Bone marrow (tissue), 2 donors: ENCODE results near the gene CREB3L2.
"Not testable (repeated sequence)": the region's sequence is repeated elsewhere in the genome, so short reads cannot be mapped to it uniquely, and the experiment has no call there.

Source experiments
- DNase-seq, 2 donors: peaks; one replicate each; lab custom pipeline; 2025; lab: John Stamatoyannopoulos, UW

The CREB3L2 gene

GRCh38 chr7:137931823-137932222 is 70.1 kb downstream of the CREB3L2 start:
- no peak for DNase-seq

- no peak for DNase-seq
These were observed 71.3 kb downstream of the CREB3L2 start for GRCh38 chr7:137930581-137930980.

- no peak for DNase-seq
These were observed 73.3 kb downstream of the CREB3L2 start for GRCh38 chr7:137928626-137929025.

- no peak for DNase-seq
These were observed 74.5 kb downstream of the CREB3L2 start for GRCh38 chr7:137927386-137927785.

GRCh38 chr7:137926206-137926605 is 75.7 kb downstream of the CREB3L2 start:
- DNase-seq: not testable (repeated sequence)

- no peak for DNase-seq
These were observed 76.1 kb downstream of the CREB3L2 start for GRCh38 chr7:137925754-137926153.

GRCh38 chr7:137925091-137925490 is 76.8 kb downstream of the CREB3L2 start:
- DNase-seq: no peak

GRCh38 chr7:137923380-137923779 is 78.5 kb downstream of the CREB3L2 start:
- no peak for DNase-seq

- no peak for DNase-seq
These were observed 81.1 kb downstream of the CREB3L2 start for GRCh38 chr7:137920637-137921399.

- DNase-seq: no peak
These were observed 81.9 kb downstream of the CREB3L2 start for GRCh38 chr7:137919987-137920386.

GRCh38 chr7:137916980-137917645 is 84.8 kb downstream of the CREB3L2 start:
- DNase-seq: no peak

GRCh38 chr7:137916564-137916963 is 85.3 kb downstream of the CREB3L2 start:
- DNase-seq: no peak

- DNase-seq: no peak
These were observed 86.6 kb downstream of the CREB3L2 start for GRCh38 chr7:137915266-137915665.

GRCh38 chr7:137913985-137914384 is 87.9 kb downstream of the CREB3L2 start:
- DNase-seq: no peak

- DNase-seq: no peak
These were observed 92.8 kb downstream of the CREB3L2 start for GRCh38 chr7:137909042-137909441.

GRCh38 chr7:137908106-137908505 is 93.8 kb downstream of the CREB3L2 start:
- no peak for DNase-seq

GRCh38 chr7:137906636-137907035 is 95.2 kb downstream of the CREB3L2 start:
- DNase-seq: not testable (repeated sequence)

- no peak for DNase-seq
These were observed 97.1 kb downstream of the CREB3L2 start for GRCh38 chr7:137904833-137905232.

- DNase-seq: peak; percentile 36 to 69
These were observed 98.3 kb downstream of the CREB3L2 start for GRCh38 chr7:137903382-137904169.

GRCh38 chr7:137900137-137900536 is 101.7 kb downstream of the CREB3L2 start:
- no peak for DNase-seq

GRCh38 chr7:137898839-137899721 is 102.8 kb downstream of the CREB3L2 start:
- peak; percentile 51 to 74 for DNase-seq
